GM23338 (cell line): ENCODE data around the gene TCHH. TPM values are rescaled to one million over a fixed set of nuclear protein-coding genes. Genes with fewer than 3 reads are reported as not detected.

ENCODE experiments used
- ATAC-seq: fragments of 200-7000 bp; cut with Tn5 transposase; 3 replicates; pipeline ENCODE4 v1.9.1; 2020
- DNase-seq: peaks from one replicate; pipeline ENCODE4 v3.0.0-alpha.2; 2015; ENCODE audit warnings: low spot score
- H2AFZ ChIP-seq: fragments of 200-600 bp; sonication (generic); 2 replicates; pipeline ENCODE4 v1.8.0; 2016; ENCODE audit warnings: antibody characterized with exemption, mild to moderate bottlenecking, moderate library complexity
- H3F3A ChIP-seq: fragments of 200-600 bp; sonication (generic); replicated peaks from 2 replicates; pipeline ENCODE4 v1.8.0; 2017; ENCODE audit warnings: antibody characterized with exemption, mixed run types, low read depth
- H3K27ac ChIP-seq: fragments of 200-600 bp; sonication (generic); 2 replicates; pipeline ENCODE4 v1.6.1; 2016; ENCODE audit warnings: low read depth
- H3K27me3 ChIP-seq: fragments of 200-600 bp; sonication (generic); 2 replicates; pipeline ENCODE4 v1.8.0; 2016; ENCODE audit warnings: mild to moderate bottlenecking, mixed run types, moderate library complexity; ENCODE audit not compliant: insufficient read depth
- H3K36me3 ChIP-seq: fragments of 200-600 bp; sonication (generic); 2 replicates; pipeline ENCODE4 v1.8.0; 2016; ENCODE audit warnings: mild to moderate bottlenecking; ENCODE audit not compliant: insufficient read depth
- H3K4me1 ChIP-seq: fragments of 200-600 bp; sonication (generic); 2 replicates; pipeline ENCODE4 v1.8.0; 2016; ENCODE audit warnings: mild to moderate bottlenecking, moderate library complexity; ENCODE audit not compliant: insufficient read depth
- H3K4me2 ChIP-seq: fragments of 200-600 bp; sonication (generic); 2 replicates; pipeline ENCODE4 v1.7.1; 2017; ENCODE audit warnings: mixed run types
- H3K4me3 ChIP-seq: fragments of 200-600 bp; sonication (generic); 2 replicates; pipeline ENCODE4 v1.6.1; 2016; ENCODE audit warnings: mixed run types
- H3K79me2 ChIP-seq: fragments of 200-600 bp; sonication (generic); replicated peaks from 2 replicates; pipeline ENCODE4 v1.8.0; 2017; ENCODE audit warnings: mild to moderate bottlenecking; ENCODE audit not compliant: insufficient read depth
- H3K9me2 ChIP-seq: fragments of 200-600 bp; sonication (generic); 2 replicates; pipeline ENCODE4 v1.8.0; 2017; ENCODE audit not compliant: insufficient read depth
- H4K20me1 ChIP-seq: fragments of 200-600 bp; sonication (generic); replicated peaks from 2 replicates; pipeline ENCODE4 v1.8.0; 2017; ENCODE audit warnings: mild to moderate bottlenecking; ENCODE audit not compliant: insufficient read depth
- H3K27ac Mint-ChIP-seq: 2 replicates; pipeline ENCODE4 v1.8.0; 2020; ENCODE audit warnings: inconsistent platforms, mild to moderate bottlenecking, moderate library complexity, mixed read lengths
- H3K27me3 Mint-ChIP-seq: 3 replicates; pipeline ENCODE4 v1.8.0; 2022; ENCODE audit warnings: low read depth, mild to moderate bottlenecking, moderate library complexity, mixed read lengths, inconsistent platforms; ENCODE audit not compliant: insufficient read depth, poor library complexity
- H3K36me3 Mint-ChIP-seq: 3 replicates; pipeline ENCODE4 v1.8.0; 2021; ENCODE audit warnings: low read depth, mild to moderate bottlenecking, inconsistent platforms, moderate library complexity, mixed read lengths
- H3K4me1 Mint-ChIP-seq: 3 replicates; pipeline ENCODE4 v1.8.0; 2020; ENCODE audit warnings: mild to moderate bottlenecking, inconsistent platforms, mixed read lengths
- H3K4me3 Mint-ChIP-seq: 3 replicates; pipeline ENCODE4 v1.8.0; 2021; ENCODE audit warnings: moderate library complexity, mild to moderate bottlenecking, inconsistent platforms, mixed read lengths
- H3K9me3 Mint-ChIP-seq: 3 replicates; pipeline ENCODE4 v1.8.0; 2020; ENCODE audit warnings: moderate library complexity, mild to moderate bottlenecking, inconsistent platforms, mixed read lengths
- CREB1 ChIP-seq: fragments of 250-450 bp; sonication (Bioruptor Pico); IDR thresholded peaks from 2 replicates; pipeline ENCODE4 v1.5.0; 2020; ENCODE audit warnings: low read depth, mild to moderate bottlenecking, moderate library complexity
- EZH2 ChIP-seq: fragments of 200-600 bp; sonication (generic); IDR thresholded peaks from one replicate; pipeline ENCODE4 v1.8.0; 2017; ENCODE audit warnings: antibody characterized with exemption, mild to moderate bottlenecking, low read depth; ENCODE audit not compliant: unreplicated experiment
- EZH2phosphoT487 ChIP-seq: fragments of 200-600 bp; sonication (generic); IDR thresholded peaks from one replicate; pipeline ENCODE4 v1.8.1; 2018; ENCODE audit warnings: antibody characterized with exemption; ENCODE audit not compliant: unreplicated experiment
- JUNB ChIP-seq: IDR thresholded peaks from one replicate; pipeline ENCODE4 v1.6.1; 2016; ENCODE audit warnings: antibody characterized with exemption; ENCODE audit not compliant: unreplicated experiment
- POLR2AphosphoS5 ChIP-seq: IDR thresholded peaks from 2 replicates; pipeline ENCODE4 v1.6.1; 2016; ENCODE audit warnings: antibody characterized with exemption, low read depth
- REST ChIP-seq: IDR thresholded peaks from one replicate; pipeline ENCODE4 v1.6.1; 2018; ENCODE audit warnings: antibody characterized with exemption; ENCODE audit not compliant: unreplicated experiment
- STAT1 ChIP-seq: IDR thresholded peaks from one replicate; pipeline ENCODE4 v1.6.1; 2016; ENCODE audit warnings: antibody characterized with exemption; ENCODE audit not compliant: unreplicated experiment
- ZNF114 ChIP-seq: fragments of 250-450 bp; sonication (Bioruptor Pico); IDR thresholded peaks from 2 replicates; pipeline ENCODE4 v1.5.0; 2020; ENCODE audit warnings: mild to moderate bottlenecking, moderate library complexity
- ZNF331 ChIP-seq: fragments of 250-450 bp; sonication (Bioruptor Pico); IDR thresholded peaks from 2 replicates; pipeline ENCODE4 v1.5.0; 2020; ENCODE audit warnings: low read depth, mild to moderate bottlenecking, moderate library complexity
- polyA plus RNA-seq: library from polyadenylated mRNA; unstranded; fragments of >200 nt; fragmentation: Nextera tagmentation; extraction: Ambion mirVana; gene quantifications from 2 replicates; pipeline ENCODE4 v1.2.1, GENCODE V29; 2016
- total RNA-seq: library from RNA; depleted of rRNA; stranded (reverse); fragments of >200 nt; shearing (Covaris generic); gene quantifications from 2 replicates; pipeline ENCODE4 v1.2.3, GENCODE V29; 2014
- TF ChIP-seq, protein P1 (sequence below): fragments of 250-450 bp; sonication (Bioruptor Pico); IDR thresholded peaks from 2 replicates; pipeline ENCODE4 v1.5.0; 2020; ENCODE audit warnings: mild to moderate bottlenecking, moderate library complexity

Gene TCHH
- total and polyA plus RNA-seq, 2 experiments from 2014 or later: 0.38 to 0.42 TPM

GRCh38 chr1:152118915-152119314 is 3.7 kb upstream of the TCHH start:
- Histone ChIP-seq H3K36me3 (no peaks in the 10 kb centered on the region), H4K20me1 (no peaks in the 10 kb centered on the region), H3K9me2 (0 out of 2 replicates have a peak, but pooled peaks cover 3% of the 10 kb centered on the region), H3K27ac (no peak overlapping the region), H3K27me3 (peaks cover 49% of the 10 kb centered on the region), H3K4me1 (0 out of 2 replicates have a peak, but pooled peaks cover 4% of the 10 kb centered on the region), H3K79me2 (no peaks in the 10 kb centered on the region), H2AFZ (no peak overlapping the region), H3F3A (no peaks in the 10 kb centered on the region), H3K4me3 (no peak overlapping the region), H3K4me2 (no peak overlapping the region)
- Mint-ChIP-seq H3K9me3 (no peaks in the 10 kb centered on the region), H3K4me1 (no peaks in the 10 kb centered on the region), H3K4me3 (no peak overlapping the region), H3K36me3 (no peaks in the 10 kb centered on the region), H3K27ac (no peak overlapping the region), H3K27me3 (no peaks in the 10 kb centered on the region)
- DNase-seq (no peak), ATAC-seq (no peak)
- TF ChIP-seq STAT1 (no peak), ZNF331 (no peak), POLR2AphosphoS5 (no peak), EZH2 (no peak), ZNF114 (no peak), JUNB (no peak), CREB1 (CRISPR knock-in tag) (no peak), EZH2phosphoT487 (no peak), REST (no peak)
- TF ChIP-seq, protein P1, sequence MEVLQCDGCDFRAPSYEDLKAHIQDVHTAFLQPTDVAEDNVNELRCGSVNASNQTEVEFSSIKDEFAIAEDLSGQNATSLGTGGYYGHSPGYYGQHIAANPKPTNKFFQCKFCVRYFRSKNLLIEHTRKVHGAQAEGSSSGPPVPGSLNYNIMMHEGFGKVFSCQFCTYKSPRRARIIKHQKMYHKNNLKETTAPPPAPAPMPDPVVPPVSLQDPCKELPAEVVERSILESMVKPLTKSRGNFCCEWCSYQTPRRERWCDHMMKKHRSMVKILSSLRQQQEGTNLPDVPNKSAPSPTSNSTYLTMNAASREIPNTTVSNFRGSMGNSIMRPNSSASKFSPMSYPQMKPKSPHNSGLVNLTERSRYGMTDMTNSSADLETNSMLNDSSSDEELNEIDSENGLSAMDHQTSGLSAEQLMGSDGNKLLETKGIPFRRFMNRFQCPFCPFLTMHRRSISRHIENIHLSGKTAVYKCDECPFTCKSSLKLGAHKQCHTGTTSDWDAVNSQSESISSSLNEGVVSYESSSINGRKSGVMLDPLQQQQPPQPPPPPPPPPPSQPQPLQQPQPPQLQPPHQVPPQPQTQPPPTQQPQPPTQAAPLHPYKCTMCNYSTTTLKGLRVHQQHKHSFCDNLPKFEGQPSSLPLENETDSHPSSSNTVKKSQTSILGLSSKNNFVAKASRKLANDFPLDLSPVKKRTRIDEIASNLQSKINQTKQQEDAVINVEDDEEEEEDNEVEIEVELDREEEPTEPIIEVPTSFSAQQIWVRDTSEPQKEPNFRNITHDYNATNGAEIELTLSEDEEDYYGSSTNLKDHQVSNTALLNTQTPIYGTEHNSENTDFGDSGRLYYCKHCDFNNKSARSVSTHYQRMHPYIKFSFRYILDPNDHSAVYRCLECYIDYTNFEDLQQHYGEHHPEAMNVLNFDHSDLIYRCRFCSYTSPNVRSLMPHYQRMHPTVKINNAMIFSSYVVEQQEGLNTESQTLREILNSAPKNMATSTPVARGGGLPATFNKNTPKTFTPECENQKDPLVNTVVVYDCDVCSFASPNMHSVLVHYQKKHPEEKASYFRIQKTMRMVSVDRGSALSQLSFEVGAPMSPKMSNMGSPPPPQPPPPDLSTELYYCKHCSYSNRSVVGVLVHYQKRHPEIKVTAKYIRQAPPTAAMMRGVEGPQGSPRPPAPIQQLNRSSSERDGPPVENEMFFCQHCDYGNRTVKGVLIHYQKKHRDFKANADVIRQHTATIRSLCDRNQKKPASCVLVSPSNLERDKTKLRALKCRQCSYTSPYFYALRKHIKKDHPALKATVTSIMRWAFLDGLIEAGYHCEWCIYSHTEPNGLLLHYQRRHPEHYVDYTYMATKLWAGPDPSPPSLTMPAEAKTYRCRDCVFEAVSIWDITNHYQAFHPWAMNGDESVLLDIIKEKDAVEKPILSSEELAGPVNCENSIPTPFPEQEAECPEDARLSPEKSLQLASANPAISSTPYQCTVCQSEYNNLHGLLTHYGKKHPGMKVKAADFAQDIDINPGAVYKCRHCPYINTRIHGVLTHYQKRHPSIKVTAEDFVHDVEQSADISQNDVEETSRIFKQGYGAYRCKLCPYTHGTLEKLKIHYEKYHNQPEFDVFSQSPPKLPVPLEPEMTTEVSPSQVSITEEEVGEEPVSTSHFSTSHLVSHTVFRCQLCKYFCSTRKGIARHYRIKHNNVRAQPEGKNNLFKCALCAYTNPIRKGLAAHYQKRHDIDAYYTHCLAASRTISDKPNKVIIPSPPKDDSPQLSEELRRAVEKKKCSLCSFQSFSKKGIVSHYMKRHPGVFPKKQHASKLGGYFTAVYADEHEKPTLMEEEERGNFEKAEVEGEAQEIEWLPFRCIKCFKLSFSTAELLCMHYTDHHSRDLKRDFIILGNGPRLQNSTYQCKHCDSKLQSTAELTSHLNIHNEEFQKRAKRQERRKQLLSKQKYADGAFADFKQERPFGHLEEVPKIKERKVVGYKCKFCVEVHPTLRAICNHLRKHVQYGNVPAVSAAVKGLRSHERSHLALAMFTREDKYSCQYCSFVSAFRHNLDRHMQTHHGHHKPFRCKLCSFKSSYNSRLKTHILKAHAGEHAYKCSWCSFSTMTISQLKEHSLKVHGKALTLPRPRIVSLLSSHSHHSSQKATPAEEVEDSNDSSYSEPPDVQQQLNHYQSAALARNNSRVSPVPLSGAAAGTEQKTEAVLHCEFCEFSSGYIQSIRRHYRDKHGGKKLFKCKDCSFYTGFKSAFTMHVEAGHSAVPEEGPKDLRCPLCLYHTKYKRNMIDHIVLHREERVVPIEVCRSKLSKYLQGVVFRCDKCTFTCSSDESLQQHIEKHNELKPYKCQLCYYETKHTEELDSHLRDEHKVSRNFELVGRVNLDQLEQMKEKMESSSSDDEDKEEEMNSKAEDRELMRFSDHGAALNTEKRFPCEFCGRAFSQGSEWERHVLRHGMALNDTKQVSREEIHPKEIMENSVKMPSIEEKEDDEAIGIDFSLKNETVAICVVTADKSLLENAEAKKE (CRISPR knock-in tag): no peak
